Breast epithelium (tissue), 4 donors: Measurements from ENCODE around the gene P2RX6. TPM values are rescaled to one million over a fixed set of nuclear protein-coding genes. Genes with fewer than 3 reads are reported as not detected.
A peak's percentile ranks its signal among the peaks of the same experiment; 100 is the strongest.
"Not testable (repeated sequence)": the region's sequence is repeated elsewhere in the genome, so short reads cannot be mapped to it uniquely, and the experiment has no call there.

ENCODE experiments used
- DNase-seq, 2 donors: peaks; one replicate each; pipeline ENCODE4 v3.0.0-alpha.2; 2019; ENCODE audit warnings: low spot score in 2 of 2
- H3K27ac ChIP-seq, 2 donors: fragments of 200-600 bp; sonication (generic) in 1 of 2; one replicate each; pipeline ENCODE4 v1.5.1; 2016 to 2019; ENCODE audit warnings: mild to moderate bottlenecking in 1 of 2
- H3K27me3 ChIP-seq, 2 donors: fragments of 200-600 bp; sonication (generic) in 1 of 2; one replicate each; pipeline versions ENCODE4 v1.5.1 to v1.6.0; 2017 to 2019; ENCODE audit warnings: control low read depth in 1 of 2, mild to moderate bottlenecking in 1 of 2
- H3K36me3 ChIP-seq: fragments of 200-600 bp; one replicate; pipeline ENCODE4 v1.5.1; 2019
- H3K4me1 ChIP-seq, 2 donors: fragments of 200-600 bp; sonication (generic); one replicate each; pipeline ENCODE4 v1.5.1; 2016 to 2019; ENCODE audit warnings: control low read depth in 1 of 2
- H3K4me3 ChIP-seq, 3 donors: fragments of 200-600 bp; sonication (generic); 1 replicate in 2 of 3; 2 replicates in 1 of 3; pipeline ENCODE4 v1.5.1; 2016 to 2019; ENCODE audit warnings: mild to moderate bottlenecking in 3 of 3, moderate library complexity in 2 of 3
- H3K9me3 ChIP-seq, 2 donors: fragments of 200-600 bp; sonication (generic) in 1 of 2; one replicate each; pipeline ENCODE4 v1.5.1; 2016 to 2019; ENCODE audit warnings: control low read depth in 1 of 2
- CTCF ChIP-seq, 3 donors: fragments of 450-650 bp; IDR thresholded peaks; one replicate each; pipeline ENCODE4 v1.5.1; 2016 to 2017; ENCODE audit warnings: antibody characterized with exemption in 3 of 3, mild to moderate bottlenecking in 3 of 3, moderate library complexity in 3 of 3
- POLR2A ChIP-seq: fragments of 450-650 bp; IDR thresholded peaks from one replicate; pipeline ENCODE4 v1.6.1; 2016; ENCODE audit warnings: antibody characterized with exemption, mild to moderate bottlenecking, moderate library complexity
- POLR2AphosphoS5 ChIP-seq, 3 donors: sonication (generic); formaldehyde crosslinking; IDR thresholded peaks; one replicate each; pipeline ENCODE4 v1.6.1; 2017; ENCODE audit warnings: antibody characterized with exemption in 3 of 3
- intact Hi-C: fragments of 100-400 bp; cut with DNase I; formaldehyde crosslinking; loops from one replicate; pipeline ENCODE4 v1.15.1; 2023; ENCODE audit warnings: low total_unique reads
- total RNA-seq, 3 donors: library from RNA; depleted of rRNA; stranded (reverse); fragments of >200 nt; gene quantifications; one replicate each; pipeline ENCODE4 v1.1.0, GENCODE V29; 2016

P2RX6 gene
- total RNA-seq, 3 donors from 2014 or later = 1.6 TPM; not detected in 2

- Histone ChIP-seq H3K36me3 (no peaks in the 10 kb centered on the region), H3K27ac (no peak overlapping the region), H3K27me3 (no peaks in the 10 kb centered on the region), H3K9me3 (no peaks in the 10 kb centered on the region), H3K4me3 (no peak overlapping the region), H3K4me1 (peaks cover 0 to 5% of the 10 kb centered on the region in 2 donors)
- intact Hi-C loops = no loop called here
- TF ChIP-seq POLR2AphosphoS5 (IDR thresholded peaks at IDR 0.05) (no peak), POLR2A (no peak), CTCF (IDR thresholded peaks at IDR 0.05) (no peak)
- no peak for DNase-seq
Measured at GRCh38 chr22:21034989-21035388, 20.0 kb downstream of the P2RX6 start.

GRCh38 chr22:21038405-21038804 is 23.4 kb downstream of the P2RX6 start:
- no peaks in the 10 kb centered on the region for H3K36me3 ChIP-seq
- TF ChIP-seq POLR2A (no peak), POLR2AphosphoS5 (IDR thresholded peaks at IDR 0.05) (no peak), CTCF (IDR thresholded peaks at IDR 0.05) (no peak)
- no peaks in the 10 kb centered on the region for H3K4me1 ChIP-seq
- no peak for DNase-seq
- H3K4me3 ChIP-seq = no peak overlapping the region
- intact Hi-C loops = no loop called here
- no peaks in the 10 kb centered on the region for H3K27me3 ChIP-seq
- H3K27ac ChIP-seq = peak overlapping the region in 1 of 2 donors; percentile 57
- no peaks in the 10 kb centered on the region for H3K9me3 ChIP-seq

GRCh38 chr22:21039158-21039557 is 24.2 kb downstream of the P2RX6 start:
- H3K4me3 ChIP-seq, H3K27ac ChIP-seq, intact Hi-C loops, H3K9me3 ChIP-seq, H3K27me3 ChIP-seq, H3K36me3 ChIP-seq, DNase-seq, H3K4me1 ChIP-seq: not testable (repeated sequence)

GRCh38 chr22:21041937-21042336 is 27.0 kb downstream of the P2RX6 start:
- intact Hi-C loops = no loop called here
- no peak for DNase-seq
- H3K9me3 ChIP-seq = no peaks in the 10 kb centered on the region
- H3K36me3 ChIP-seq = no peaks in the 10 kb centered on the region
- no peaks in the 10 kb centered on the region for H3K27me3 ChIP-seq
- TF ChIP-seq POLR2AphosphoS5 (IDR thresholded peaks at IDR 0.05) = no peak
- no peak for TF ChIP-seq POLR2A
- no peak for TF ChIP-seq CTCF (IDR thresholded peaks at IDR 0.05)
- H3K4me1 ChIP-seq = no peaks in the 10 kb centered on the region
- H3K4me3 ChIP-seq = no peak overlapping the region
- H3K27ac ChIP-seq = no peak overlapping the region

GRCh38 chr22:21042978-21043859 is 28.3 kb downstream of the P2RX6 start:
- Histone ChIP-seq H3K4me1 (no peaks in the 10 kb centered on the region), H3K27ac (no peak overlapping the region), H3K27me3 (no peaks in the 10 kb centered on the region), H3K4me3 (no peak overlapping the region), H3K9me3 (no peaks in the 10 kb centered on the region), H3K36me3 (no peaks in the 10 kb centered on the region)
- TF ChIP-seq POLR2A = no peak
- TF ChIP-seq POLR2AphosphoS5 (IDR thresholded peaks at IDR 0.05) = no peak
- no peak for TF ChIP-seq CTCF (IDR thresholded peaks at IDR 0.05)
- intact Hi-C loops = no loop called here
- no peak for DNase-seq
